K562 (cell line): ENCODE data around the gene APLP1. TPM values are rescaled to one million over a fixed set of nuclear protein-coding genes. Genes with fewer than 3 reads are reported as not detected.

Experiments used
- ARID2 ChIP-seq: fragments of 450-650 bp; IDR thresholded peaks from 2 replicates; pipeline ENCODE4 v1.6.1; 2017; ENCODE audit warnings: antibody characterized with exemption, mild to moderate bottlenecking
- ARNT ChIP-seq, 2 experiments: fragments of 450-650 bp; IDR thresholded peaks; 2 replicates each; pipeline ENCODE4 v1.6.1; 2016; ENCODE audit warnings: mild to moderate bottlenecking in 1 of 2
- ATF6 ChIP-seq: sonication (generic); formaldehyde crosslinking; IDR thresholded peaks from 2 replicates; pipeline ENCODE4 v1.4.0; 2020; ENCODE audit warnings: mild to moderate bottlenecking, missing genetic modification reagents
- BCLAF1 ChIP-seq, 2 experiments: fragments of 450-650 bp in 1 of 2; IDR thresholded peaks; 2 replicates each; pipeline ENCODE4 v1.6.1; 2011 to 2017; ENCODE audit warnings: low read depth in 2 of 2, antibody characterized with exemption in 1 of 2, borderline replicate concordance in 1 of 2, low read length in 1 of 2, mild to moderate bottlenecking in 1 of 2, mixed read lengths in 1 of 2; ENCODE audit not compliant: control insufficient read depth in 1 of 2
- ELK1 ChIP-seq: sonication (generic); formaldehyde crosslinking; IDR thresholded peaks from 2 replicates; pipeline ENCODE4 v1.8.1; 2022; ENCODE audit warnings: missing genetic modification reagents
- HNRNPH1 ChIP-seq: fragments of 200-400 bp; formaldehyde crosslinking; optimal IDR thresholded peaks from 2 replicates; pipeline ENCODE3; 2017; ENCODE audit warnings: low read depth, mild to moderate bottlenecking, low read length, moderate library complexity
- JUN ChIP-seq, 2 experiments: sonication (generic) in 1 of 2; formaldehyde crosslinking in 1 of 2; IDR thresholded peaks; 2 replicates each; pipeline versions ENCODE4 v1.6.1 to v1.8.0; 2012 to 2022; ENCODE audit warnings: borderline replicate concordance in 2 of 2, mild to moderate bottlenecking in 2 of 2, improper control_type of control experiment in 1 of 2, low read depth in 1 of 2, low read length in 1 of 2, missing genetic modification reagents in 1 of 2
- LARP7 ChIP-seq: fragments of 450-650 bp; IDR thresholded peaks from 2 replicates; pipeline ENCODE4 v1.6.1; 2016
- LEF1 ChIP-seq: fragments of 450-650 bp; IDR thresholded peaks from 2 replicates; pipeline ENCODE4 v1.6.1; 2016; ENCODE audit warnings: mild to moderate bottlenecking
- MEF2A ChIP-seq: IDR thresholded peaks from 2 replicates; pipeline ENCODE4 v1.6.1; 2011; ENCODE audit warnings: low read depth, mild to moderate bottlenecking, low read length, moderate library complexity; ENCODE audit not compliant: control insufficient read depth
- POLR2B ChIP-seq: fragments of 450-650 bp; IDR thresholded peaks from 2 replicates; pipeline ENCODE4 v1.6.1; 2018; ENCODE audit warnings: low read depth; ENCODE audit not compliant: partially characterized antibody
- RFX7 ChIP-seq: fragments of 250-450 bp; sonication (Bioruptor Pico); IDR thresholded peaks from 2 replicates; pipeline ENCODE4 v1.5.1; 2021; ENCODE audit warnings: mild to moderate bottlenecking
- SAFB ChIP-seq: fragments of 200-400 bp; formaldehyde crosslinking; IDR thresholded peaks from 2 replicates; pipeline ENCODE4 v1.6.1; 2017; ENCODE audit warnings: low read depth, low read length, borderline replicate concordance
- TEAD4 ChIP-seq, 2 experiments: sonication (generic) in 1 of 2; formaldehyde crosslinking in 1 of 2; IDR thresholded peaks; 2 replicates each; pipeline versions ENCODE4 v1.6.1 to v1.8.0; 2012 to 2022; ENCODE audit warnings: borderline replicate concordance in 1 of 2, inconsistent platforms in 1 of 2, low read length in 1 of 2, mild to moderate bottlenecking in 1 of 2, missing genetic modification reagents in 1 of 2
- ZBTB49 ChIP-seq: sonication (generic); formaldehyde crosslinking; IDR thresholded peaks from 2 replicates; pipeline ENCODE4 v1.8.0; 2022; ENCODE audit warnings: missing genetic modification reagents, mild to moderate bottlenecking, borderline replicate concordance
- ZBTB5 ChIP-seq: fragments of 450-650 bp; IDR thresholded peaks from 2 replicates; pipeline ENCODE4 v1.6.1; 2017; ENCODE audit warnings: antibody characterized with exemption
- polyA plus RNA-seq, 8 experiments: library from polyadenylated mRNA; depleted of rRNA in 4 of 8; stranded (reverse) in 5 of 8; unstranded in 3 of 8; fragments of >200 nt; fragmentation: Nextera tagmentation in 2 of 8; fragmentation: Illumina TruSeq in 1 of 8; extraction: Ambion mirVana in 2 of 8; extraction: Trizol in 1 of 8; gene quantifications; 2 replicates each; pipeline versions ENCODE4 v1.2.1 to v1.2.3, GENCODE V29; 2011 to 2014; ENCODE audit warnings: inconsistent platforms in 1 of 8, missing spikeins in 1 of 8
- total RNA-seq, 7 experiments: library from RNA; depleted of rRNA in 6 of 7; stranded (reverse); fragments of >200 nt in 6 of 7; fragmentation: Illumina TruSeq in 2 of 7; extraction: Trizol in 2 of 7; gene quantifications; 2 replicates each; pipeline versions ENCODE4 v1.2.1 to v1.2.3, GENCODE V29; 2011 to 2021; ENCODE audit warnings: low replicate concordance in 1 of 7

APLP1 gene
- total and polyA plus RNA-seq, 9 of the 15 experiments (the other 6 are each of a cell fraction or from before 2014, with no cell fraction given), result 0.69 to 9.9 (median 4.7) TPM

GRCh38 chr19:35879770-35880317, 11.5 kb downstream of the APLP1 start (continued):
- TF ChIP-seq TEAD4 (IDR thresholded peaks at IDR 0.05; ENCODE audit: low read length) (no peak), TEAD4 (CRISPR knock-in tag; IDR thresholded peaks at IDR 0.05; ENCODE audit: borderline replicate concordance) (0 out of 2 replicates have a peak, but pooled peaks have one; percentile 19), ATF6 (CRISPR knock-in tag) (peak; percentile 96; the same call in 1 of the 2 replicates), ARID2 (no peak), JUN (IDR thresholded peaks at IDR 0.05; ENCODE audit: borderline replicate concordance, low read depth, low read length) (peak; percentile 49; the same call in 1 of the 2 replicates), JUN (CRISPR knock-in tag; IDR thresholded peaks at IDR 0.05; ENCODE audit: borderline replicate concordance) (no peak), ZBTB49 (CRISPR knock-in tag) (no peak), BCLAF1 (IDR thresholded peaks at IDR 0.05; ENCODE audit: borderline replicate concordance in 1 of 2, control insufficient read depth in 1 of 2, low read depth in 2 of 2, low read length in 1 of 2) (no peak), ARNT (IDR thresholded peaks at IDR 0.05) (no peak), MEF2A (no peak), LEF1 (no peak), LARP7 (no peak), ZBTB5 (no peak), ELK1 (no peak), RFX7 (CRISPR knock-in tag) (no peak), SAFB (no peak), POLR2B (no peak), HNRNPH1 (no peak)
